Hepatic stellate cell (primary cell): ENCODE results near the gene CBLN1.
"Not testable (repeated sequence)": the region's sequence is repeated elsewhere in the genome, so short reads cannot be mapped to it uniquely, and the experiment has no call there.

Experiments
- DNase-seq: peaks from one replicate; pipeline ENCODE4 v3.0.0; 2011; ENCODE audit warnings: low spot score

Gene CBLN1

GRCh38 chr16:49277766-49278566, 3.7 kb downstream of the CBLN1 start:
- no peak for DNase-seq

DNA sequence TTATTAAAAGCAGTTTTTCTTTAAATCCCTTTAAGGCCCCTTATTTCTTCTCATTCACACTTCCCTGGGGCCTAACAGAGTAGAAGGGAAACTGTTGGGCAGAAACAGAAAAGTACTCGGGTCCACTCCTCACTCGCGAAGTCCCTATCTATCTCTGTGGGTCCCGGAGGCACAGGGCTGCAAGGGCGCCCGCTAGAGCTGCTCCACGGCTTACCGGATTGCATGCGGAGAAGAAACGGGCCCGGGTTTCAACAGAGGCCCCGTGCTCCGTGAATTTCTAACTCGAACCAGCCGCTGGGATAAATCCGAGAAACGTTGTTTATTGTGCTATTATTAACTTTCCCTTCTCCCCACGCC, 4.3 kb downstream of the CBLN1 start:
- DNase-seq = no peak

DNA sequence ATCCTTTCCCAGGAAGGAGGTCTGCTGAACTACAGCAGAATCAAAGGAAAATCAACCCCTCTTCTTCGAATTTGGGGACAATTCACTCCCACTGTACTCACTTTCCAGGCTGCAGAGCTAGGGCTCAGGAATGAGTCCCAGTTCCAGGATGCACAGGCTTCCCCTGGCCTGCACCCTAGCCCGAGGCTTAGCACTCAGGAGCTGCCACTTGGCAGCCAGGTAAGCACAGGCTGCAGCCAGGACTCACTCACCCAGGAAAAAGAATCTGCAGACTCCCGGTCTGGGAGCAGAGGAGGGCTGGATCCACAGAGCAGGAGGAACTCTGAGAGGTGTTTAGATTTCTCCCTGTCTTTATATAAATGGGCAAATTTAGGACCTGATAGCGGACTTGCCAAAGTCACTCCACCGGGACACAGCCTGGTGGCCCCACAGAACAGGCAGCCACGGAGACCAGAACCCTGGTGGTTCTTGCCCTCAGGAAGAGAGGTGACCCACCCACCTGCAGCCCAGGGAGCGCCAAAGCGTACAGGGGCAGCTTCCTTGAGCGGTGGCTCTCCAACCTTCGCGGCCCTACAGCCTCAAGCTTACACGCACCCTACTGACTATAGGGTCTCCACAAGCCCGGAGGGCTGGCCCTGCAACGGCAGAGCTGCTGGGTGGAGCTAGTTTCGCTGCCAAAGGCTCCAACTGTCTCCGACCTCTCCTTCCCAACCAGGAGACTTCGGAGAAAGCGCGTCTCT, 4.8 kb downstream of the CBLN1 start:
- no peak for DNase-seq

GRCh38 chr16:49275870-49276269, 5.8 kb downstream of the CBLN1 start:
- no peak for DNase-seq

- no peak for DNase-seq
These were observed 6.4 kb downstream of the CBLN1 start for GRCh38 chr16:49275050-49275730.

DNA sequence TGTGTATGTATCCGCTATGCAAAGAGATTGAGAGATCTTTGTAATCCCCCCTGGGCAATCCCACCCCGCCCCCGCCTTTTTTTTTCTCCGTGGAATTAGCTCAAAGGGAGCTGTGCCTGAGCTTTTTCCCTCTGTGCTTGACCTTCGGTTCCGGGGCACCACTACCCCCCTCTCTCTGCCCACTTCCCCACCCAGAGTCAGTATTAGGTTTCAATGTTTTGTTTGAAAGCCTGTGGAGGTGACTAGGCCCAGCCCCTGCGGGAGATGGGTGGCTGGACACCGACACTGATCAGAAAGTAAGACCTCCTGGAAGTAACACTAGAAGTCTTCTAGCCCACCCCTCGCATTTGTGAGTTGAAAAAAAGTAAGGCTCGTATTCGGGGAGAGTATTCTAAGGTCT, 7.0 kb downstream of the CBLN1 start:
- no peak for DNase-seq

- DNase-seq = no peak
These were observed 7.9 kb downstream of the CBLN1 start for GRCh38 chr16:49273771-49274170.

- no peak for DNase-seq
These were observed 10.3 kb downstream of the CBLN1 start for GRCh38 chr16:49271363-49271762.

DNA sequence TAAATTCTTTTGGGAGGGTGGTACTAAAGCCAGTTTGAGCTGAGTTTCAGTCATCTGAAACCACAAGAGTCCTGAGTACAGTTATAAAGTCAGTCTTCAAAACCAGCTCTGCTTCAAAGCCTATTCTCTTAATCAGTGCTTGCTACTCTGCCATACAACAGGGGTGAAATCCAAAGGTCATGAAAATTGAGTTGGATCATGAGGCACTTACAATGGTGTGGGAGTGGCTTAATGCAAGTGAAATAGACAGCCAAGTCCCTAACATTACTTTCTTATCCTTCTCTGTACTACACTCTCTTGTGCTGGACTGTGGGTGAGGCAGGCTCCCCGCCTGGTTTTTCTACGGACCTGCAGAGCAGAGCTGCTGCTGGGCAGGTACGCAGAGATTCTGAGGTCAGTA, 12.4 kb downstream of the CBLN1 start:
- DNase-seq = no peak

DNA sequence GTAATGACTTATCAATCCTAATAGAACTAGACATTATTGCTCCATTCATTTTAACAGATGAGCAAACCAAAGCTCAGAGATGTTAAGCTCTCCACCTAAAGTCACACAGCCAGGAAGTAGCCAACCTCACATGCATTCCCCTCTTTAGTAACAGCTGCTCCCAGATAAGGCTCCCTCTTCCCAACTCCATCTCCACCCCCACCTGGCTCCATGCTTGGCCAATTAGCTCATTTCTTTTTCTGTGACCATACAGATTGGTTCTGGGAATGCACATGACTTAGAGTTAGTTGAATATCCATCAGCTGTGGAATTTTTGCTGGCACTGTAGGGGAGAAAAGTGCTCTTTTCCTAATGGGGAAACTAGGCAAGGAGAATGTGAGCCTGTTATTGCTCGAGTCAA, 13.0 kb downstream of the CBLN1 start:
- DNase-seq = no peak

DNA sequence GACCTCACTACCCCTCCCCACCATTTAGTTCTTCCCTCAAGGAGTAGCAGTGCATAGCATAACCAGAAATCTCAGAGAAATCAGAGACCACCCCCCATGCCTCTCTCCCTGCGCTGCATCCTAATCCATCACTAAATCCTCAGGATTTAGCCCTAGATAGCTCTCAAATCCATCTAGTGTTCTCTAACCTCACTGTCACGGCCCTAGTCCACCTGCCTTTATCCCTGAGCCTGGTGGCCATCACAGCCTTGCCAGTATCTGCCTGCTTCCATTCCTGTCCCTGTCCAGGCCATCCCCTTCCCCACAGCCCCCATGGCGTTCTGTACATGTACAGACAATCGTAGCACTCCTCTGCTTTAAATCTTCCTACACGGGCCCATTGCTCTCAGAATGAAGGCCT, 19.1 kb downstream of the CBLN1 start:
- DNase-seq = no peak

- DNase-seq = no peak
These were observed 19.7 kb downstream of the CBLN1 start for GRCh38 chr16:49261930-49262329.

- DNase-seq = no peak
These were observed 20.6 kb downstream of the CBLN1 start for GRCh38 chr16:49260956-49261530.

DNA sequence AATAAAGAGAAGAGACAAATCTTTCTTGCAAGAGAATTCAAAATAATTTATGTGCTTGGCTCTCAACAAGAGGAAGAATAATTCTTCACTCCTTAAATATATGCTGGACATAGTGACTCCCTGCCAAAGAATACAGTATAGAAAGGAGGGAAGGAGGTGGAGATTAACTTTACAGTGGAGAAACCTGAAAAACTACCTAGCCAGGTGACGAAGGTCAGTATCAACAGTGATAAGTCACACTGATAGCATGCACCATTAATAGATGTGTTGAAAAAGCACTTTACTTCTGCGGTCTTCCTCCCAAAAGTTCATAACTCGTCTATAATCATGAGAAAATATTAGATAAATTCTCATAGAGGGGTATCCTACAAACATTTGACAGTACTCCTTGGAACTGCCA, 21.4 kb downstream of the CBLN1 start:
- DNase-seq = no peak

DNA sequence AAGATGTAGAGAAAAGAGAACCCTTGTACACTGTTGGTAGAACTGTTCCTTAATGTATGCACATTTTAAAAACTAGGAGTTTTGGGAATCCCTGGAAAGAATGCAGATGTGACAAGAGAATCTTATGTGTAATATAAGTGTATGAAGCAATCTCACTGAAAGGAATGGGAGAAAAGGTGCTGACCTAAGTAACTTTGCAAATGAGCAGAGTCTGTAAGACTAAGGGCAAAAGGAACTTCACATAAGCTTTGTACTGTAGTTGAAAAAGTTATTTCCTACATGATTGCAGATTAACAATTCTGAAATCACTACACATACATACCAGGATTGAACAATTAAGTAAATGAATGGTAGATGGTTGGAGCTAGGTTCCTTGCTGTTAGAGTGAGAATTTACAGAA, 22.3 kb downstream of the CBLN1 start:
- no peak for DNase-seq

DNA sequence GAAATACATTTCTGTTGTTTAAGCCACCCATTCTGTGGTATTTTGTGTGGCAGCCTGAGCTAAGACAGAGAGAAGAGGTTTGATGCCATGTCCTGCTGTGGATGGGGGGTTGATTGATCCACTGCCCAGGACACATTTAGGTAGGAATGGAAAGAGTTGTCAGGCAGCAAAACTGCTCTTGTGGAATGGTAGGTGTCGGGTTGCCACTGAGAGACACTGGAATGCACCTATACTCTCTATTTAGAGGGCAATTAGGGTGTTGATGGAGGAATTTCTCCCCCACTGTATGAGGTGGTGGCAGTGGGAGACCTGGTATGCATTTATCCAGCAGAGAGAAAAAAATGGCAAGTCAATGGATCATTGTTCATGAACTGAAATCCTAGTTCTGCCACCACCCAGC, 30.9 kb downstream of the CBLN1 start:
- no peak for DNase-seq

DNA sequence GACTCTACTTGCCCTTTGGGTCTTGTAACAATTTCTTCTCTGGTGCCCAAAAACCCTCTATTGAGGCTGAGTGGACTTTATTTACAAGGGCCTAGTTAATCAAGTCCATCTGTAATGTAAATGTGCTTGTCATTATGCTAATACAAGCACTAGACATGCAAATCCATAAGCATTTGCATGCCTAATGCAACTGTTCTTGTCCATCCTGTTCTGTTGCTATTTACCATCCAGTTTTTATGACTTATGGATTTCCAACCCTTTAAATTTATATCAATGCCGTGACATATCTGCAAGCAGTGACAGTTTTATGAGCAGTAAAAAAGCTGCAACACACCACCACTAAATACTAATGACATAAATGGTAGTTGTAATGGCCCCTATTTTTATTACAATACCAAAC, 33.4 kb downstream of the CBLN1 start:
- DNase-seq = no peak

- DNase-seq = no peak
These were observed 45.4 kb downstream of the CBLN1 start for GRCh38 chr16:49236216-49236615.

GRCh38 chr16:49228335-49228734, 53.3 kb downstream of the CBLN1 start:
- DNase-seq = not testable (repeated sequence)
